ENCODE data around the gene CYP2R1.
"Not testable (repeated sequence)": the region's sequence is repeated elsewhere in the genome, so short reads cannot be mapped to it uniquely, and the experiment has no call there.

Gene CYP2R1

DNA sequence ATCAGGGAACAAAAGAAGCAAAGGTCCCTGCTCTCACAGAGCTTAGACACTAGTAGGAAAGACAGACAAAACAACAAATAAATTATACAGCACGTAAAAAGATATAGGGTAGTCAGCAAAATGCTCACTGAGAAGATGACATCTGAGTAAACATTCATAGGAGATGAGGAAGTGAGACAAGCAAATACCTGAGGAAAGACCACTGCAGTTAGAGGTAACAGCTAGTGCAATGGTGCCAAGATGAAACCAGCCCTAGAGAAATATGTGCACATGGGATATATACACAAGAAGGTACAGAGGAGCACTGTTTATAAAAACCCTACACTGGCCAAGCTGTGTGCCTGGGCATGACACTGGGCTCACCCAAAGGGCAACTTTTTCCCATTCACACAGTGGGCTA is 9.8 kb downstream of the CYP2R1 start:
- no peak overlapping the region for H3K4me3 ChIP-seq (replicated peaks; ENCODE audit: low read depth, low read length)
- TF ChIP-seq, protein P1, sequence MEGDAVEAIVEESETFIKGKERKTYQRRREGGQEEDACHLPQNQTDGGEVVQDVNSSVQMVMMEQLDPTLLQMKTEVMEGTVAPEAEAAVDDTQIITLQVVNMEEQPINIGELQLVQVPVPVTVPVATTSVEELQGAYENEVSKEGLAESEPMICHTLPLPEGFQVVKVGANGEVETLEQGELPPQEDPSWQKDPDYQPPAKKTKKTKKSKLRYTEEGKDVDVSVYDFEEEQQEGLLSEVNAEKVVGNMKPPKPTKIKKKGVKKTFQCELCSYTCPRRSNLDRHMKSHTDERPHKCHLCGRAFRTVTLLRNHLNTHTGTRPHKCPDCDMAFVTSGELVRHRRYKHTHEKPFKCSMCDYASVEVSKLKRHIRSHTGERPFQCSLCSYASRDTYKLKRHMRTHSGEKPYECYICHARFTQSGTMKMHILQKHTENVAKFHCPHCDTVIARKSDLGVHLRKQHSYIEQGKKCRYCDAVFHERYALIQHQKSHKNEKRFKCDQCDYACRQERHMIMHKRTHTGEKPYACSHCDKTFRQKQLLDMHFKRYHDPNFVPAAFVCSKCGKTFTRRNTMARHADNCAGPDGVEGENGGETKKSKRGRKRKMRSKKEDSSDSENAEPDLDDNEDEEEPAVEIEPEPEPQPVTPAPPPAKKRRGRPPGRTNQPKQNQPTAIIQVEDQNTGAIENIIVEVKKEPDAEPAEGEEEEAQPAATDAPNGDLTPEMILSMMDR (IDR thresholded peaks at IDR 0.05; ENCODE audit: low read depth, low read length, missing control alignments), result no peak
- DNase-seq (ENCODE audit: extremely low read depth, low read depth), result no peak

DNA sequence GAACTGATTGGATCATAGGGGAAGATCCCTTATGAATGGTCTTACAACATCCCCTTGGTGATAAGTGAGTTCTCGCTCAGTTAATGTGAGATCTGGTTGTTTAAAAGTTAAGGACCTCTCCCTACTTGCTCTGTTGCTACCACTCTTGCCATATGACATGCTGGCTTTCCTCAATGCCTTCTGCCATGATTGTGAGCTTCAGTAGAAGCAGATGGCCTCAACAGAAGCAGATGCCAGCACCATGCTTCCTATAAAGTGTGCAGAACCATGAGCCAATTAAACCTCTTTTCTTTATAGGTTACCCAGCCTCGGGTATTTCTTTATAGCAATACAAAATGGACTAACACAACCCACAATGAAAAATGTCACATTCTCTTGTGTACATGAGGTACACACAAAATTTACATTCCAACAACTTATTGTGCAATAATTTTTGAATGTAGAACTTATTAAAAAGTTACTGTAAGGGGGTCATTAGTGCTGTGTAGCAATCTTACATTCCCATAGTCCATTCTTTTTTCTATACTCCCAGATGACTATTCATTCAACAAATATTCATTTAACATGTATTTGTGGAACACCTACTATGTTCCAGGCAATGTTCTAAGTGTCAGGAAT is 10.3 kb downstream of the CYP2R1 start:
- TF ChIP-seq, protein P1 (IDR thresholded peaks at IDR 0.05; ENCODE audit: low read depth, low read length, missing control alignments), result no peak
- H3K4me3 ChIP-seq (replicated peaks; ENCODE audit: low read depth, low read length), result no peak overlapping the region
- DNase-seq (ENCODE audit: extremely low read depth, low read depth), result no peak

DNA sequence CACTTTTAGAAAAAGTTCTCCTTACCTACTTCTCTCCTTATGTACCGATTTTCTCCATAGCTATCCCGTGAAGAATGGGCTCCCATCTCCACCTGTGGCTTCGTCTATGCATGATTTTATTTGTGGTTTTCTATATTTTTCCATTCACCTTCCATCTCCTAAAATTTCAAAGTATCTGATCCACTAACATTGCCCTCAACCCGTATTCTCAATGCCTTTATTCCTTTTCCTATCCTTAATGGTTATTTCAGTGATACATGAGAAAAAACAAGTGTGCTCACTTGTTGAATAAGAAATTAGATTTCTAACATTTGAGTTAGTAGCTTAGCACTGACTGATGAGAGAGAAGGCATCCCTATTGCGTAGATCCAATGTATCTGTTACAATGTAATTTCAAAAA is 16.9 kb downstream of the CYP2R1 start:
- no peak for DNase-seq (ENCODE audit: extremely low read depth, low read depth)
- H3K4me3 ChIP-seq (replicated peaks; ENCODE audit: low read depth, low read length), result no peak overlapping the region
- TF ChIP-seq, protein P1 (IDR thresholded peaks at IDR 0.05; ENCODE audit: low read depth, low read length, missing control alignments), result no peak

DNA sequence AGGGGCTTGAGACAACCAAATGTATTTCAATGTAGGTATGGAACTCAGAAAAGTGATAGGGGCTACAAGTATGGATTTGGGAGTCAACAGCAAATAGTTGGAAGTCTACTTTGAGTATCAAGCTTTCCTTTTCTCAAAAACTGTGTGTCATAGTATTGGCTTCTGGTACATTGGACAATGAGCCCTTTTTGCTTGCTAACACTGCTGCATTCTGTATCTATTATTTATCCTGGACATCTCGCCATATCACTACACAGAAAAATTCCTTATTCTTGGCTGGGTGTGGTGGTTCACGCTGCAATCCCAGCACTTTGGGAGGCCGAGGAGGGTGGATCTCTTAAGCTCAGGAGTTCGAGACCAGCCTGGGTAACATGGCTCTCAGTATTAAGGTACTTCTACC is 18.4 kb downstream of the CYP2R1 start:
- no peak for DNase-seq (ENCODE audit: extremely low read depth, low read depth)
- TF ChIP-seq, protein P1 (IDR thresholded peaks at IDR 0.05; ENCODE audit: low read depth, low read length, missing control alignments), result no peak
- no peak overlapping the region for H3K4me3 ChIP-seq (replicated peaks; ENCODE audit: low read depth, low read length)

DNA sequence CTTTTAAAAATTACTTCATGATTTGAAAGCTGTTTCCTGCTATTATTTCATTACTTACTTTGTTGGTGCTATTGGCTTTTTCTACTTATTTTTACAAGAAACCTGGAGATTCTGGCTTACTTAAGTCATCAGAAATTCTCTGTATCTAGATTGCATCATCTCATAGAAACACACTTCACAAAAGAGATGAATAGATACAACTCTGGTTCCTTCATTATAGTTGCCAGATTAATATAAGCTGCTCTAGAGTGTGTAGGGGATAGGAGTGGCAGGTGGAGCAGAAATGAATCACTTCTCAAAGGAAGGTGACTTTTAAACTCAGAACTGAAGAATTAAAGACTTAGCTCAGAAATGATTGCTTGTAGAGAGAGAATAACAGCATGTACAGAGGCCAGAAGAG is 20.0 kb downstream of the CYP2R1 start:
- no peak overlapping the region for H3K4me3 ChIP-seq (replicated peaks; ENCODE audit: low read depth, low read length)
- TF ChIP-seq, protein P1 (IDR thresholded peaks at IDR 0.05; ENCODE audit: low read depth, low read length, missing control alignments), result no peak
- DNase-seq (ENCODE audit: extremely low read depth, low read depth), result no peak

DNA sequence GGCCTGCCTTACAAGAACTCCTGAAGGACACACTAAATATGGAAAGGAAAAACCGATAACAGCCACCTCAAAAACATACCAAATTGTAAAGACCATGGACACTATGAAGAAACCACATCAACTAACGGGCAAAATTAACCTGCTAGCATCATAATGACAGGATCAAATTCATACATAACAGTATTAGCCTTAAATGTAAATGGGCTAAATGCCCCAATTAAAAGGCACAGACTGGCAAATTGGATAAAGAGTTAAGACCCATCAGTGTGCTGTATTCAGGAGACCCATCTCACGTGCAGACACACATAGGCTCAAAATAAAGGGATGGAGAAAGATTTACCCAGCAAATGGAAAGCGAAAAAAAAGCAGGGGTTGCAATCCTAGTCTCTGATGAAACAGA is 28.3 kb downstream of the CYP2R1 start:
- not testable (repeated sequence) for H3K4me3 ChIP-seq (replicated peaks; ENCODE audit: low read depth, low read length); DNase-seq (ENCODE audit: extremely low read depth, low read depth)

DNA sequence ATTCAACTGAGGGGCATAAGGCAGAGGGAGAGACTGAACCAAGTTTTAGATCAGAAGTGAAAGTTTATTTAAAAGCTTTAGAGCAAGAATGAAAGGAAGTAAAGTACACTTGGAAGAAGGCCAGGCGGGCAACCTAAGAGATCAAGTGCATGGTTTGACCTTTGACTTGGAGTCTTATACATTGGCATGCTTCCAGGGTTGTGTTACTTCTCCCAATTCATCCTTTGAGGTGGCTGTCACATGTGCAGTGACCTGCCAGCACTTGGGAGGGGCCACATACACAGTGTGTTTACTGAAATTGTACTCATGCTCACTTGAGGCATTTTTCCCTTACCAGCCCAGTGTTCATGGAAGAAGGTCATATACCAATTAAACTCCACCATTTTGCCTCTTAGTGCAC is 30.4 kb downstream of the CYP2R1 start:
- TF ChIP-seq, protein P1 (IDR thresholded peaks at IDR 0.05; ENCODE audit: low read depth, low read length, missing control alignments), result no peak
- H3K4me3 ChIP-seq (replicated peaks; ENCODE audit: low read depth, low read length), result no peak overlapping the region
- no peak for DNase-seq (ENCODE audit: extremely low read depth, low read depth)
